ENCODE results near the gene ARHGAP24.

The ARHGAP24 gene

DNA sequence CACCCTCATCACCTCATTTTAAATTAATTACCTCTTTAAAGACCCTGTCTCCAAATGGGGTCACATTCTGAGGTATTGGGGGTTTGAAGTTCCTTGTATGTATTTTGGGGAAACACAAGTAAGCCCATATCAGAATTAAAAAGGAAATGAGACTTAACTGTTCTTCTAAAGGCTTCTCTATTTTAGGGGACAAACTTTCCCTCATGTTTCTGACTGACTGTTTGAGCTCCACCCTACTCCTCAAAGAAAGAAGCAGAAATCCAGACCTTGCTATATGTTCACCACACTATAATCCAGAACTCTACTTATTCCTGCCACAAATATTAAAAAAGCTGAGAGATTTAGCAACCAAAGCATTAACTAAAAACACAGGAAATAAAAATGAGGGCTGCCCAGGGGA lies 258.8 kb downstream of the ARHGAP24 start:
- Histone ChIP-seq H3K4me1 (ENCODE audit: control insufficient read depth in 1 of 2, insufficient read depth in 1 of 2, low read depth in 1 of 2, low read length in 1 of 2) (peaks cover 36 to 41% of the 10 kb centered on the region in 2 experiments), H3K27me3 (no peaks in the 10 kb centered on the region), H3K36me3 (no peaks in the 10 kb centered on the region), H3K4me3 (ENCODE audit: low read depth in 1 of 2, low read length in 1 of 2) (no peak overlapping the region), H3K9me3 (no peaks in the 10 kb centered on the region), H3K27ac (peak overlapping the region; percentile 39)
- TF ChIP-seq, protein P1, sequence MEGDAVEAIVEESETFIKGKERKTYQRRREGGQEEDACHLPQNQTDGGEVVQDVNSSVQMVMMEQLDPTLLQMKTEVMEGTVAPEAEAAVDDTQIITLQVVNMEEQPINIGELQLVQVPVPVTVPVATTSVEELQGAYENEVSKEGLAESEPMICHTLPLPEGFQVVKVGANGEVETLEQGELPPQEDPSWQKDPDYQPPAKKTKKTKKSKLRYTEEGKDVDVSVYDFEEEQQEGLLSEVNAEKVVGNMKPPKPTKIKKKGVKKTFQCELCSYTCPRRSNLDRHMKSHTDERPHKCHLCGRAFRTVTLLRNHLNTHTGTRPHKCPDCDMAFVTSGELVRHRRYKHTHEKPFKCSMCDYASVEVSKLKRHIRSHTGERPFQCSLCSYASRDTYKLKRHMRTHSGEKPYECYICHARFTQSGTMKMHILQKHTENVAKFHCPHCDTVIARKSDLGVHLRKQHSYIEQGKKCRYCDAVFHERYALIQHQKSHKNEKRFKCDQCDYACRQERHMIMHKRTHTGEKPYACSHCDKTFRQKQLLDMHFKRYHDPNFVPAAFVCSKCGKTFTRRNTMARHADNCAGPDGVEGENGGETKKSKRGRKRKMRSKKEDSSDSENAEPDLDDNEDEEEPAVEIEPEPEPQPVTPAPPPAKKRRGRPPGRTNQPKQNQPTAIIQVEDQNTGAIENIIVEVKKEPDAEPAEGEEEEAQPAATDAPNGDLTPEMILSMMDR (IDR thresholded peaks at IDR 0.05), result no peak

DNA sequence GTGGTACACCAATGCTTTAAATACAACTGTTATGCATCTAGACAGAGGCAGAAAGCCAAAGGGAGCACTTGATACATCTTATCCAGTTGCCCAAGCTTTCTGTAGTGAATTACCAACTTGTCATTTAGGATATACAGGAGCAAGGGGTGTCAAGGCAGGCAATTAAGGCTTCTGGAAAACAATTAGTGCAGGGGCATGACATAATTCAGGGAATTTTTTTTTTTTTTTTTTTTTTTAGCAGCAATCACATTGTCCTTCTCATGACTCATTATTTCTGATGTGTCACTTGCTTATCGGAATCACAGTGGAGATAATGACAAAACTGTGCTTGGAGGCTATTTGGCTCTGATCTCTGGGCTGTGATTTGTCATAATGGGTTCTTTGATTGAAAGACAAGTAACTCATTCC lies 259.5 kb downstream of the ARHGAP24 start:
- Histone ChIP-seq H3K9me3 (no peaks in the 10 kb centered on the region), H3K27me3 (no peaks in the 10 kb centered on the region), H3K4me3 (ENCODE audit: low read depth in 1 of 2, low read length in 1 of 2) (no peak overlapping the region), H3K4me1 (ENCODE audit: control insufficient read depth in 1 of 2, insufficient read depth in 1 of 2, low read depth in 1 of 2, low read length in 1 of 2) (peaks cover 36 to 41% of the 10 kb centered on the region in 2 experiments), H3K27ac (peak overlapping the region; percentile 39), H3K36me3 (no peaks in the 10 kb centered on the region)
- TF ChIP-seq, protein P1 (IDR thresholded peaks at IDR 0.05), result no peak

DNA sequence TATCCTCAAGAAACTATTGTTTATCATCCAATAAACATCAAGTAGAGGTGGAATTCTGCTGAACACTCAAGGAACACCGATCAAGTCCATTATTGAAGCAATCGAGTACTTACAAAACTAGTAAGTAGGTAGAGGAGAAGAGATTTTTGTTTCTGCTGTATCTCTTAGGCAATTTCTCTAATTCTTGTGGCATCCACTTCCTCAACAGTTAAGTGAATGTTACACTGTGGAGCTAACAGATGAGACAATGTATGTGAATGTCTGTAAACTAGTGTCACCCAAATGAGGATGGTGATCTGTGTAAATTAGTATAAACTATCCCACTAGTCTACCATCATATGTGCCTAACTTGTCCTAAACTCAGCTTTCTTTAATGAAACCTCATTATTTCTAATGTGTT lies 261.6 kb downstream of the ARHGAP24 start:
- TF ChIP-seq, protein P1 (IDR thresholded peaks at IDR 0.05), result no peak
- no peaks in the 10 kb centered on the region for H3K36me3 ChIP-seq
- H3K4me1 ChIP-seq (ENCODE audit: control insufficient read depth in 1 of 2, insufficient read depth in 1 of 2, low read depth in 1 of 2, low read length in 1 of 2), result peaks cover 38 to 43% of the 10 kb centered on the region in 2 experiments
- peak overlapping the region; percentile 74 for H3K27ac ChIP-seq
- H3K4me3 ChIP-seq (ENCODE audit: low read depth in 1 of 2, low read length in 1 of 2), result no peak overlapping the region
- H3K9me3 ChIP-seq, result no peaks in the 10 kb centered on the region
- H3K27me3 ChIP-seq, result no peaks in the 10 kb centered on the region

- H3K4me1 ChIP-seq (ENCODE audit: control insufficient read depth in 1 of 2, insufficient read depth in 1 of 2, low read depth in 1 of 2, low read length in 1 of 2), result peaks cover 45 to 46% of the 10 kb centered on the region in 2 experiments
- H3K27ac ChIP-seq, result peak overlapping the region; percentile 74
- no peaks in the 10 kb centered on the region for H3K36me3 ChIP-seq
- H3K4me3 ChIP-seq (ENCODE audit: low read depth in 1 of 2, low read length in 1 of 2), result no peak overlapping the region
- H3K9me3 ChIP-seq, result no peaks in the 10 kb centered on the region
- H3K27me3 ChIP-seq, result no peaks in the 10 kb centered on the region
- TF ChIP-seq, protein P1 (IDR thresholded peaks at IDR 0.05), result no peak
Observed at GRCh38 chr4:85737254-85737653, 262.3 kb downstream of the ARHGAP24 start.

GRCh38 chr4:85738721-85739120 lies 263.8 kb downstream of the ARHGAP24 start:
- Histone ChIP-seq H3K4me1 (ENCODE audit: control insufficient read depth in 1 of 2, insufficient read depth in 1 of 2, low read depth in 1 of 2, low read length in 1 of 2) (peaks cover 57 to 60% of the 10 kb centered on the region in 2 experiments), H3K36me3 (no peaks in the 10 kb centered on the region), H3K27me3 (no peaks in the 10 kb centered on the region), H3K27ac (no peak overlapping the region), H3K4me3 (ENCODE audit: low read depth in 1 of 2, low read length in 1 of 2) (no peak overlapping the region), H3K9me3 (no peaks in the 10 kb centered on the region)
- TF ChIP-seq, protein P1 (IDR thresholded peaks at IDR 0.05), result no peak

DNA sequence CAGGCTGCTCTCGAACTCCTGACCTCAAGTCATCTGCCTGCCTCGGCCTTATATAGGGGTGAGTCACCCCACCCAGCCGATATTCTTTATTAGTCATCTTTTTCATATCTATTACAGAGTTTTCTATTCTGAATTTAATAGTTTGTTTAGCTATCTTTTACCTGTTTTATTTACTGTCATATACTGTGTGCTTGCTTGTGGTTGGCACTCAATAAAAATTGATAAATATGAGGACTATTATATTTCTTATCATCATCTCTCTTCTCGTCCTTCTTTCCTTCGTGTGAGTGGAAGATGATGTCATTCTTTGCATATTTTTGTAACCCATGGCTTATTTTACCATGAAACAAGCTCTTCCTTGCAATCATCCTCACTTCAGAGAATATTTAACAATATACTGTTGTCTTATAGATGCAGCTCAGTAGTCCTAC lies 265.5 kb downstream of the ARHGAP24 start:
- Histone ChIP-seq H3K36me3 (no peaks in the 10 kb centered on the region), H3K27ac (no peak overlapping the region), H3K9me3 (no peaks in the 10 kb centered on the region), H3K4me3 (ENCODE audit: low read depth in 1 of 2, low read length in 1 of 2) (no peak overlapping the region), H3K4me1 (ENCODE audit: control insufficient read depth in 1 of 2, insufficient read depth in 1 of 2, low read depth in 1 of 2, low read length in 1 of 2) (peaks cover 47 to 54% of the 10 kb centered on the region in 2 experiments), H3K27me3 (no peaks in the 10 kb centered on the region)
- TF ChIP-seq, protein P1 (IDR thresholded peaks at IDR 0.05), result no peak

Measured in neutrophil (primary cell).